Activated T-helper 9 cell treated with anti-CD3 and anti-CD28 coated beads, Interleukin-2, amount 50 U/mL, for 16 hours (primary cell): ENCODE results near the gene SLC25A21.
"Not testable (repeated sequence)": the region's sequence is repeated elsewhere in the genome, so short reads cannot be mapped to it uniquely, and the experiment has no call there.

Experiments
- DNase-seq: peaks from one replicate; pipeline ENCODE4 v3.0.0-alpha.2; 2020; ENCODE audit warnings: low read depth

The SLC25A21 gene

GRCh38 chr14:36702474-36702873, 469.9 kb downstream of the SLC25A21 start:
- no peak for DNase-seq

GRCh38 chr14:36701132-36701531, 471.3 kb downstream of the SLC25A21 start:
- DNase-seq: no peak

DNA sequence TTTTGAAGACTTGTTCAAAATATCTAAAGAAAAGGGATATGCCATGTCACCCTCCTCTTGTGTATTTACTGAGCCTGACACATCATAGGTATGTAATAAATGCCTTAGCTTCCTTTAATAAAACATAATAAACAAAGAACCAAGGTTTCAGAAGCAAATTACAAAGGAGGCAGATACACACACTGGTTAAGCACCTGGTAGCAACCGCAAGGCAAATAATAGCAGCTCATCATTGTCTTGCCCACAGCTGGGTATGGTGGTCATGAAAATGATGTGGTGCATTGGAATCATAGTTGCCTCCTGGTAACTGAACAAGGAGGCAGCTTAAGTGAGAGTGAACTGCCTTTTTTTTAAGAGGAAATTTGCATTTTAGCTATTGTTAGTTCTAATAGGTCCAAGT, 471.8 kb downstream of the SLC25A21 start:
- no peak for DNase-seq

- not testable (repeated sequence) for DNase-seq
Observed at GRCh38 chr14:36699420-36699819, 473.0 kb downstream of the SLC25A21 start.

DNA sequence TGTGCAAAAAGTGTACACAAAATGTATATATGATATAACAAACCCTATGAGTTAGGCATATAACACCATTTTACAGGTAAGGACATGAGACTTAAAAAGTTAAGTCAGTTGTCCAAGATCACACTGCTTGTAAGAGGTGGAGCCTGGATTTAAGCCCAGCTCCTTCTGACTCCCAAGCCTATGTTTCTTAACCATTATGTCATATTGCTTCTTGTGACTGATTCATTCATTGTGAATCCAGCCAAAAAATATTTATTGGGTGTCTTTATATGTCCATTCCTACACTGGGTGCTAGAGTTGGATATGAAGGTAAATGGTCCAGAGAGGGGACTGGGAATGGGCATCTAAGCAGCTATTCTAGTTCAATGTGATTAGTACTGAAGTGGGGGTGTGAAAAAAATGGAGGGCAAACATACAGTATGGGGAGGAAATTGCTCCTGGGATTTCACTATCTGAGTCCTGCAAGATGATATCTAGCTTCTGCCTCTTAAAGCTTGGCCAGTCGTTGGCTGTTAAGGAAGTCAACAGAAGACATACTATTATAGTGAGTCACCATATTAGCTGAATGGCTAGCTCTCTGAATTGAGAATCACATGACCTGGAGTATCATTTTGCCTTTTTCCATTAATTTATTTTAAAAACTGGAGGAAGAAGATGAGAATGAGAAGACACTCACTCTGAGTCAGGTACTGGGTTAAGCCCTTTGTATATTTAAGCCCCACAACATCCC, 481.9 kb downstream of the SLC25A21 start:
- no peak for DNase-seq

DNA sequence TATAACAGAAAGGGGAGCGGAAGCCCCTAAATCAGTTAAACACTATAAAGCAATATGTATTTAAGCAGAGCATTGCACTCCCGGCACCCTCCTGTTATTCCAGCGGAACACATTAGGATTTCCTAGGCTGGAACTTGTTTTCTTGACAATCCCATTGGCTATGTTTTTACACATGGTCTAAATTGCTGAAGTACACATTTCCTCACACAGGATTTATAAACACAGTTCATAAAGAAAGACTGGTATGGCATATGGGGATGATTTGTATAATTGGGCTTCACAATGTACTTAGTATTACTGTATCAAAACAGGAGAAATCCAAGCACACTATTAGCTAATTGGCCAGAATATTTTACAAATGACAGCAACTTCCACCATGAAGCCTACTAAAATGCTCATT, 487.5 kb downstream of the SLC25A21 start:
- no peak for DNase-seq

GRCh38 chr14:36683083-36683724, 489.2 kb downstream of the SLC25A21 start:
- no peak for DNase-seq

DNA sequence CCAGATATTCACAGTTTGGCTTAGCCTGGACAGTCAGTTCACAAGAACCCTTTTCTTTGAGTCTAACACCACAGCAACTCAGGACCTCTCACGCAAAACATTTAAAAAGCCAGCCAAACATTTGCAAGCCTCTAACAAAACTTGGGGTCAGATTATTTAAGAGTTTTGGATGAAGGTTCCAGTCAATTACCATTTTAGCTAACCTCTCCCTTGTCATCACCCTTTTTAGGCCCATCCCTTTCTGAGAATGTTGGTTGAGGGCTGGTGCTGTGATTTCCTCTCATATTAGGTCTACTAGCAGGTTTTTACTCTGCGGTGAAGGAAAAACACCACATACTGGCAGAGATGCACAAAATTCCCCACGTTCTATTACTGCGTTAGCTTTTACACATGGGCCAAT, 490.1 kb downstream of the SLC25A21 start:
- DNase-seq: no peak

- no peak for DNase-seq
Observed at GRCh38 chr14:36676236-36676635, 496.2 kb downstream of the SLC25A21 start.

GRCh38 chr14:36675581-36675980, 496.8 kb downstream of the SLC25A21 start:
- no peak for DNase-seq

DNA sequence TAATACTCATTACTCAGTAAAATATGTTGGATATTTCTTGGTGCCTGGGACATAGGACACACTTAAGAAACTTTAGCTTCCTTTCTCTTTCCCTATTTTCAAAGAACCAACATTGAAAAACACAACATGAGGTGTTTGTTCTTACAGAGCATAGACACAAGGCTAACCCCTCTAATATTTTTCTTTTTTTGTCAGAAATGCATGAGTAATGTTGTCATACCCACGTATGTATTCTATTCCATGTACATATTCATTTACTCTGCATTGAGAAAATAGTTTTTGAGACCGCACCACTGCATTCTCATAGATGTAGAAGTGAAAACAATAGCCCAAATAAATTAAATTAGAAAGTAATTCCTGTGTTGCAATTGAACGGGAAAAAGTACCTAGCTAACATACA, 497.7 kb downstream of the SLC25A21 start:
- DNase-seq: no peak

GRCh38 chr14:36672095-36672494, 500.3 kb downstream of the SLC25A21 start:
- DNase-seq: no peak

DNA sequence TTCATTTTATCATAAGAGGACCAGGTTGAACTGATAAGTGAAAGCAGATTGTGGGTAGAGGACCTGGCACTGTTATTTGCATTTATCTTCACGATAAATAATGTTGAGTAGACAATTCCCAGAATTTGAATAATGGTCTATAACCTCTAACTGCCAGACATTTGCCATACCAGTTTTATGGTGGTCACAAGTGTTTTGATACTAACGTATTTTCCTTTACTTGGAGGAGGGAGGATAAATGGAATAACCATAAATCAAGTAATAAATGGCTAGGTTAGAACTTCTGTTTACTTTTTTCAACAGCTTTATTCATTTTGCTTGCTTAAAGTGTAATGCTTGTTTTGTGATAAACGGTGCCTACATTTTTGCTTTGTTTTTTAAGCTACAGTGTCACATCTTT, 501.3 kb downstream of the SLC25A21 start:
- DNase-seq: no peak

GRCh38 chr14:36667679-36668078, 504.7 kb downstream of the SLC25A21 start:
- DNase-seq: no peak

- no peak for DNase-seq
Observed at GRCh38 chr14:36666416-36667206, 505.8 kb downstream of the SLC25A21 start.

- DNase-seq: no peak
Observed at GRCh38 chr14:36665887-36666415, 506.5 kb downstream of the SLC25A21 start.

- no peak for DNase-seq
Observed at GRCh38 chr14:36664322-36665193, 507.8 kb downstream of the SLC25A21 start.

GRCh38 chr14:36663404-36664321, 508.7 kb downstream of the SLC25A21 start:
- no peak for DNase-seq

- no peak for DNase-seq
Observed at GRCh38 chr14:36662543-36663403, 509.6 kb downstream of the SLC25A21 start.

DNA sequence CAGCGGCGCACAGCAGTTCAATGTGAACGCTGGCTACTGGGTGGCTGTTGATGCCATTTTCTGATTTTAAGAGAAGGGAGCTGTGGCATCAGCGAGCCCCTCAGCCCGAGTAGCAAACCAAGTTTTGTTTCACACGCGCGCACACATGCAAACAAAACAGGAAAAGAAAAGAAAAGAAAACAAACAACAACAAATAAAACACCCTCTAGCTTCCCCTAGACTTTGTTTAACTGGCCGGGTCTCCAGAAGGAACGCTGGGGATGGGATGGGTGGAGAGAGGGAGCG, 510.2 kb downstream of the SLC25A21 start:
- no peak for DNase-seq
